ENCODE data around the gene OPTC. TPM values are rescaled to one million over a fixed set of nuclear protein-coding genes. Genes with fewer than 3 reads are reported as not detected.
A peak's percentile ranks its signal among the peaks of the same experiment; 100 is the strongest.

The OPTC gene
- polyA plus RNA-seq, 2 of the 4 experiments (the other 2 are of a cell fraction) = not detected

- FAIRE-seq (no peak), ATAC-seq (peak; percentile 52 to 54), DNase-seq (ENCODE audit: low read depth in 1 of 2, low spot score in 1 of 2) (no peak)
- peaks cover 6% of the 10 kb centered on the region; the same call in 2 of the 3 replicates for H3K4me1 ChIP-seq
- H3K9me3 ChIP-seq = no peaks in the 10 kb centered on the region
- no peak overlapping the region for H3K4me2 ChIP-seq
- peak overlapping the region in 1 of 2 experiments; percentile 55; a peak in 1 of 6 replicates for H3K27ac ChIP-seq
- ChIA-PET CTCF (interaction anchor here (0.8 to 1.7 kb wide), 6 partner anchors 13 to 238 kb away, joined by 3 to 6 read pairs (median 4); partner anchors contain the start of gene PRELP), POLR2A (interaction anchor here (0.7 kb wide), 1 partner anchor 158 kb away, joined by 6 read pairs; no protein-coding TSS in a partner anchor)
- H3K4me3 ChIP-seq = no peak overlapping the region
- 50% methylated on average over 7 of the region's 7 CpGs for WGBS (ENCODE audit: missing lambda C conversion rate)
- TF ChIP-seq HOXA7 (CRISPR knock-in tag; IDR thresholded peaks at IDR 0.05) (no peak), MAZ (IDR thresholded peaks at IDR 0.05; ENCODE audit: borderline replicate concordance, low read depth, low read length) (no peak), RCOR1 (IDR thresholded peaks at IDR 0.05; ENCODE audit: low read depth, low read length) (no peak), CTCF (IDR thresholded peaks at IDR 0.05) (no peak), ZC3H11A (IDR thresholded peaks at IDR 0.05) (no peak), SREBF2 (IDR thresholded peaks at IDR 0.05) (no peak)
- TF ChIP-seq, protein P1, sequence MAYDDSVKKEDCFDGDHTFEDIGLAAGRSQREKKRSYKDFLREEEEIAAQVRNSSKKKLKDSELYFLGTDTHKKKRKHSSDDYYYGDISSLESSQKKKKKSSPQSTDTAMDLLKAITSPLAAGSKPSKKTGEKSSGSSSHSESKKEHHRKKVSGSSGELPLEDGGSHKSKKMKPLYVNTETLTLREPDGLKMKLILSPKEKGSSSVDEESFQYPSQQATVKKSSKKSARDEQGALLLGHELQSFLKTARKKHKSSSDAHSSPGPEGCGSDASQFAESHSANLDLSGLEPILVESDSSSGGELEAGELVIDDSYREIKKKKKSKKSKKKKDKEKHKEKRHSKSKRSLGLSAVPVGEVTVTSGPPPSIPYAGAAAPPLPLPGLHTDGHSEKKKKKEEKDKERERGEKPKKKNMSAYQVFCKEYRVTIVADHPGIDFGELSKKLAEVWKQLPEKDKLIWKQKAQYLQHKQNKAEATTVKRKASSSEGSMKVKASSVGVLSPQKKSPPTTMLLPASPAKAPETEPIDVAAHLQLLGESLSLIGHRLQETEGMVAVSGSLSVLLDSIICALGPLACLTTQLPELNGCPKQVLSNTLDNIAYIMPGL (CRISPR knock-in tag; IDR thresholded peaks at IDR 0.05; ENCODE audit: borderline replicate concordance) = no peak
Measured at GRCh38 chr1:203463469-203464062, 30.4 kb upstream of the OPTC start.

DNA sequence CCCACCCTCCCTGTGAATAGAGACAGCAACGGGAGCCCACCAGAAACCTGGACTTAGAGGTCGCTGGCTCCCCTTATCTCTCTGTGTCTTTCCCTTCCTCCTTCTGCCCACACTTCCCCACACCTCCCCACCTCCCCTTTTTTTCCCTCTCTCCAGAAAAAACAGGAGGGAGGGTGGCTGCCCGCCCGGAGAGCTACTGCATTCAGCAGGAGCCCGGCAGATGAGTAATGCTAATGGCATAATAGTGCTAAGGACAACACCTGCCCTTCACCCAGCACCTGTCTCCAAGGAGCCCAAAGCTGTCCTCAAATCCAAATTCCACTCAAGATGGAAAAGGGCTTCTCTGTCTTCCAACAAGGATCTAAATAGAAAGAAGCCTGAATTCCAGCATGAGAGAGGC, 29.7 kb upstream of the OPTC start:
- no peak for DNase-seq (ENCODE audit: low read depth in 1 of 2, low spot score in 1 of 2)
- ChIA-PET POLR2A (no interaction called here), CTCF (interaction anchor here (1.0 to 2.2 kb wide), 6 partner anchors 14 to 238 kb away, joined by 3 to 7 read pairs (median 5); no protein-coding TSS in a partner anchor)
- no peak overlapping the region for H3K27ac ChIP-seq
- TF ChIP-seq BCL3 (IDR thresholded peaks at IDR 0.05) (no peak), MAFK (IDR thresholded peaks at IDR 0.05; ENCODE audit: partially characterized antibody) (no peak), MAX (IDR thresholded peaks at IDR 0.05) (no peak), CBX8 (IDR thresholded peaks at IDR 0.05) (no peak), NPAS2 (CRISPR knock-in tag; IDR thresholded peaks at IDR 0.05; ENCODE audit: borderline replicate concordance) (no peak), NFE2L2 (conservative IDR thresholded peaks at IDR 0.05; ENCODE audit: low read length) (no peak), PBX3 (IDR thresholded peaks at IDR 0.05) (no peak), CBX2 (IDR thresholded peaks at IDR 0.05; ENCODE audit: borderline replicate concordance, low read depth) (no peak), FOXS1 (CRISPR knock-in tag; IDR thresholded peaks at IDR 0.05) (no peak), GATA3 (IDR thresholded peaks at IDR 0.05; ENCODE audit: borderline replicate concordance) (no peak)
- H3K4me1 ChIP-seq = peaks cover 6% of the 10 kb centered on the region; the same call in 2 of the 3 replicates
- no peaks in the 10 kb centered on the region for H3K9me3 ChIP-seq
- no peak overlapping the region for H3K4me3 ChIP-seq
- H3K4me2 ChIP-seq = no peak overlapping the region
- ATAC-seq = no peak
- 59% methylated on average over 5 of the region's 5 CpGs for WGBS (ENCODE audit: missing lambda C conversion rate)
- no peak for FAIRE-seq

Measured in A549 (cell line).